HS-5 (cell line): ENCODE results near the gene MCHR2.

Experiments
- DNase-seq: peaks from one replicate; pipeline ENCODE4 v3.0.0-alpha.2; 2012; ENCODE audit warnings: low read depth

The MCHR2 gene

GRCh38 chr6:99905209-99906106, 88.6 kb downstream of the MCHR2 start:
- DNase-seq: peak; percentile 32

GRCh38 chr6:99901596-99902384, 92.2 kb downstream of the MCHR2 start:
- DNase-seq: no peak

GRCh38 chr6:99894815-99895214, 99.2 kb downstream of the MCHR2 start:
- DNase-seq: no peak

GRCh38 chr6:99887066-99887465, 107.0 kb downstream of the MCHR2 start:
- no peak for DNase-seq

GRCh38 chr6:99885051-99885450, 109.0 kb downstream of the MCHR2 start:
- no peak for DNase-seq

- no peak for DNase-seq
Observed at GRCh38 chr6:99882128-99882702, 111.8 kb downstream of the MCHR2 start.

GRCh38 chr6:99879431-99879830, 114.6 kb downstream of the MCHR2 start:
- no peak for DNase-seq

GRCh38 chr6:99875068-99875467, 119.0 kb downstream of the MCHR2 start:
- DNase-seq: no peak

GRCh38 chr6:99873084-99873483, 120.9 kb downstream of the MCHR2 start:
- no peak for DNase-seq

GRCh38 chr6:99871641-99872040, 122.4 kb downstream of the MCHR2 start:
- DNase-seq: no peak
